A673 (cell line): Measurements from ENCODE around the gene RNF151.

Experiments
- EZH2 ChIP-seq: fragments of 200-600 bp; sonication (generic); IDR thresholded peaks from 2 replicates; pipeline ENCODE4 v1.6.1; 2017; ENCODE audit warnings: borderline replicate concordance, low read depth, mild to moderate bottlenecking, mixed read lengths, antibody characterized with exemption, low read length; ENCODE audit not compliant: poor library complexity, severe bottlenecking
- TF ChIP-seq, protein P1 (sequence below): fragments of 300-800, 200-600 bp; sonication (generic); conservative IDR thresholded peaks from 2 replicates; pipeline ENCODE4 v1.5.1; 2017; ENCODE audit warnings: low read depth, mild to moderate bottlenecking, antibody characterized with exemption, low read length, moderate library complexity, mixed read lengths

DNA sequence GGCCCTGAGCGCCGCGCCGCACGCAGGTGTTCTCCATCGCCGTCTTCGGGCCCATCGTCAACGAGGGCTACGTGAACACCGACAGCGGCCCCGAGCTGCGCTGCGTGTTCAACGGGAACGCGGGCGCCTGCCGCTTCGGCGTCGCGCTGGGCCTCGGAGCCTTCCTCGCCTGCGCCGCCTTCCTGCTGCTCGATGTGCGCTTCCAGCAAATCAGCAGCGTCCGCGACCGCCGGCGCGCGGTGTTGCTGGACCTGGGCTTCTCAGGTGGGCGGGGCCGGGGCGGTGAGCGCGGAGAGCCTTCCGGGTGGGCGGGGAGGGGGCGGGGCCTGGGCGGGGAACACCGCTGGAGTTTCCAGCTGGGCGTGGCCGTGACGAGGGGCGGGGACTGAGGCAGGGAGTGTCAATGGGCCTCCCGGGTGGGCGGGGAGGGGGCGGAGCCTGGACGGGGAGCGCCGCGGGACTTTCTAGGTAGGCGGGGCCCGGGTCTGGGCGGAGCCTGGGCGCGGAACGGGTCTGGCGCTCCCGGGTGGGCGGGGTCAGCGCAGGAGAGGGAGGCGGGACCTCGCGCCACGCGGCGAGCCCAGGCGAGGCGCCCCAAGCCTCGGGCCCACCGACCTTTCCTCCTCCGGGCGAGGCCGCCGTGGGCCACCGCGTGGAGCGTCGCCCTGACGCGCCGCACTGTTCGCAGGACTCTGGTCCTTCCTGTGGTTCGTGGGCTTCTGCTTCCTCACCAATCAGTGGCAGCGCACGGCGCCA is 25.5 kb downstream of the RNF151 start:
- TF ChIP-seq, protein P1, sequence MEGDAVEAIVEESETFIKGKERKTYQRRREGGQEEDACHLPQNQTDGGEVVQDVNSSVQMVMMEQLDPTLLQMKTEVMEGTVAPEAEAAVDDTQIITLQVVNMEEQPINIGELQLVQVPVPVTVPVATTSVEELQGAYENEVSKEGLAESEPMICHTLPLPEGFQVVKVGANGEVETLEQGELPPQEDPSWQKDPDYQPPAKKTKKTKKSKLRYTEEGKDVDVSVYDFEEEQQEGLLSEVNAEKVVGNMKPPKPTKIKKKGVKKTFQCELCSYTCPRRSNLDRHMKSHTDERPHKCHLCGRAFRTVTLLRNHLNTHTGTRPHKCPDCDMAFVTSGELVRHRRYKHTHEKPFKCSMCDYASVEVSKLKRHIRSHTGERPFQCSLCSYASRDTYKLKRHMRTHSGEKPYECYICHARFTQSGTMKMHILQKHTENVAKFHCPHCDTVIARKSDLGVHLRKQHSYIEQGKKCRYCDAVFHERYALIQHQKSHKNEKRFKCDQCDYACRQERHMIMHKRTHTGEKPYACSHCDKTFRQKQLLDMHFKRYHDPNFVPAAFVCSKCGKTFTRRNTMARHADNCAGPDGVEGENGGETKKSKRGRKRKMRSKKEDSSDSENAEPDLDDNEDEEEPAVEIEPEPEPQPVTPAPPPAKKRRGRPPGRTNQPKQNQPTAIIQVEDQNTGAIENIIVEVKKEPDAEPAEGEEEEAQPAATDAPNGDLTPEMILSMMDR = no peak
- no peak for TF ChIP-seq EZH2
